ENCODE results near the gene ZNF683. TPM values are rescaled to one million over a fixed set of nuclear protein-coding genes. Genes with fewer than 3 reads are reported as not detected.

The ZNF683 gene
- total and polyA plus RNA-seq, 9 of the 15 experiments (the other 6 are each of a cell fraction or from before 2014, with no cell fraction given) = not detected

DNA sequence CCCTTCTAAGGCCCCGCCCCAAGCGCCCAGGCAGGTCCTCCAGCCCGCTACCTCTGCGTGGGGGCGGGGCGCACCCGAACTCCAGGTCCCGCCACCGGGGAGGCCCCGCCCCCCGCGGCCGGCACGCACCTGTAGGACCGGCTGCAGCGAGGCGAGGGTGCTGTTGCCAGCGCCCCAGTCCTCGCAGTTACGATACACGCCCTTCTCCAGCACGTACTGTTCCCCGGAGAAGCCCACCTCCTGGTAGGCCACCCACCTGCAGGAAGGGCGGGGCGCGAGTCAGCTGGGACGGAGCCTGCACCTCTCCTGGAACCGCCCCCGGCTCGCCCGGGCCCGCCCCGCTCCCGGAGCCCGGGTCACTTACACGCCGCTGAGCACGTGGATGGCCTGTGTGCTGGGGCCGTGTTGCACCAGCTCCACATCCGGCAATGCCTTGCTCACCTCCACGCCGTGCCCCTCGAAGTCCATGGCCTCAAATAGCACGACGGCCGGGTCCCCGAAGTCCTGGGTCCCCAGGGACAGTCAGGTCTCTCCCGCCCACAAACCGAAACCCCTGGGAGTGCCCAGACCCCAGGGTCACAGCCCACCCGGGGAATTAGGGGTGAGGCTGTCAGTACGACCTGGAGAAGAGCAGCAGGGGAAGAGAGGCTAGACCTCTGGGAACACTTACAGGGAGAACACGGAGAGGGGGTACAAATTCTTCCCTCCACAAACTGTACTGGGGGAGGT lies 35.9 kb downstream of the ZNF683 start (continued):
- TF ChIP-seq RAD21 (CRISPR knock-in tag; conservative IDR thresholded peaks at IDR 0.05 in 1 of 2, IDR thresholded peaks at IDR 0.05 in 1 of 2) = 0 out of 4 replicates have a peak, but pooled peaks of 1 of the 2 experiments have one; percentile 24
- TF ChIP-seq ZNF133 (CRISPR knock-in tag; IDR thresholded peaks at IDR 0.05) = peak; percentile 84
- TF ChIP-seq SMAD1 (IDR thresholded peaks at IDR 0.05; ENCODE audit: low read depth, low read length, partially characterized antibody) = no peak
- peak; percentile 42 for TF ChIP-seq ASH1L (IDR thresholded peaks at IDR 0.05; ENCODE audit: borderline replicate concordance, low read depth, partially characterized antibody)
- TF ChIP-seq CSDE1 (IDR thresholded peaks at IDR 0.05) = no peak
- TF ChIP-seq ZNF830 (CRISPR knock-in tag; IDR thresholded peaks at IDR 0.05) = no peak
- TF ChIP-seq TBL1XR1 (IDR thresholded peaks at IDR 0.05; ENCODE audit: low read length in 2 of 2) = no peak
- TF ChIP-seq EHMT2 (IDR thresholded peaks at IDR 0.05) = no peak
- TF ChIP-seq RUNX1 (IDR thresholded peaks at IDR 0.05; ENCODE audit: low read depth) = no peak
- 0 out of 2 replicates have a peak, but pooled peaks have one; percentile 63 for TF ChIP-seq SREBF1 (IDR thresholded peaks at IDR 0.05; ENCODE audit: borderline replicate concordance, low read depth, low read length)
- TF ChIP-seq POLR3A (IDR thresholded peaks at IDR 0.05; ENCODE audit: borderline replicate concordance, extremely low read depth, insufficient read depth, insufficient read length) = no peak
- no peak for TF ChIP-seq ZC3H11A (IDR thresholded peaks at IDR 0.05; ENCODE audit: low read depth, low read length)
- TF ChIP-seq MAZ (CRISPR knock-in tag; conservative IDR thresholded peaks at IDR 0.05 in 1 of 2, IDR thresholded peaks at IDR 0.05 in 1 of 2) = peak; percentile 89 to 98
- TF ChIP-seq POLR2AphosphoS5 (IDR thresholded peaks at IDR 0.05; ENCODE audit: control insufficient read depth, insufficient read depth, low read depth, low read length) = no peak
- TF ChIP-seq POLR2AphosphoS2 (IDR thresholded peaks at IDR 0.05; ENCODE audit: low read length) = no peak
- no peak for TF ChIP-seq SMAD2 (IDR thresholded peaks at IDR 0.05; ENCODE audit: low read depth, low read length)
- no peak for TF ChIP-seq CHCHD3 (CRISPR knock-in tag; IDR thresholded peaks at IDR 0.05)
- TF ChIP-seq CEBPZ (IDR thresholded peaks at IDR 0.05; ENCODE audit: borderline replicate concordance, low read depth, low read length) = no peak
- TF ChIP-seq DLX4 (CRISPR knock-in tag; IDR thresholded peaks at IDR 0.05) = no peak
- TF ChIP-seq DNMT1 (IDR thresholded peaks at IDR 0.05) = no peak
- TF ChIP-seq FOXP1 (CRISPR knock-in tag; IDR thresholded peaks at IDR 0.05) = peak; percentile 99
- TF ChIP-seq SOX6 (IDR thresholded peaks at IDR 0.05) = peak; percentile 69
- TF ChIP-seq ELF1 (tag; IDR thresholded peaks at IDR 0.05) = no peak
- TF ChIP-seq ZNF780A (CRISPR knock-in tag; IDR thresholded peaks at IDR 0.05) = no peak
- TF ChIP-seq HMG20B (CRISPR knock-in tag; IDR thresholded peaks at IDR 0.05) = no peak
- TF ChIP-seq XRCC5 (IDR thresholded peaks at IDR 0.05; ENCODE audit: low read depth, low read length) = no peak
- peak; percentile 79; the same call in 1 of the 2 replicates for TF ChIP-seq RHOXF2B (CRISPR knock-in tag; conservative IDR thresholded peaks at IDR 0.05)
- TF ChIP-seq HMG20A (CRISPR knock-in tag; conservative IDR thresholded peaks at IDR 0.05) = no peak
